GM19467 (cell line): ENCODE measurements around the gene P4HB.

Source experiments
- ATAC-seq: cut with Tn5 transposase; IDR thresholded peaks from one replicate; pipeline ENCODE4 v1.9.1; 2021; ENCODE audit warnings: mild to moderate bottlenecking, moderate library complexity; ENCODE audit not compliant: unreplicated experiment

P4HB gene

DNA sequence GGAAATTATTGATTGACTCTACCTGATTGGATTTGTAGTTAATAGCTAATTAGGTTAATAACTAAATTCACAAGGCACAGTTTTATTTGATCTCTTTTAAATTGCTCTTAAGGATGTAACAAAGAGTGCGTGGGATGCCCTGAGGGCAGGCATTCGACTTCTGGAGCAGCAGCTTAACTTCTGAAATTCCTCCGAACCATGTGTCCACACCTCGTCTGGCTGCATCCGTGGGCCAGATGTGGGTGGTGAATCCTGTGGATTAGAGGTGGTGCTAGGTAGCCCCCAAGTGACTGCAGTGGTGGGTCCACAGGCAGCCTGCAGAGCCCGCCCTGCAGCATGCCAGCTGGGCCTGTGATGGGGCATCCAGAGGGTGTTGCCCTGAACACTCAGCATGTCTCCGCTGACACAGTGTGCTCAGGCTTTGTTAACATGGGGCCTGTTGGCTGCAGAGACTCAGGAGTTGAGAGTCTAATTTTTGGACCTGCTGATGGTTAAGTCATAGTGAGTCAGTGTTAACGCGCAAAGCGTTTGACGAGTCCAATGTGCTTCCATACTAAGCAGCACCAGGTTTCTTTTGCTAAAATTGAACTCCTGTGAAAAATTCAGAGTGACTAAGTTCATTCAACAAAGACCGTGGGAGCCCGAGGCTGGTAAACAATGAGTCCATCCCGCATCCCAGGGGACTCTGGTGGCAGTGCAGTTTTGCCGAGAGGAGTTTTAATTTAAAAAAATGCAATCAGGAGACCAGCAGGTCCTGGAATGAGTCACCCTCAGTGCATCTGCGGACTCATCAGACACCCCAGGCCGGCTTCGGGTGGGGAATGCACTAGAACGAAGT, 37.9 kb upstream of the P4HB start:
- ATAC-seq, result no peak

GRCh38 chr17:81895400-81895799, 35.1 kb upstream of the P4HB start:
- no peak for ATAC-seq

DNA sequence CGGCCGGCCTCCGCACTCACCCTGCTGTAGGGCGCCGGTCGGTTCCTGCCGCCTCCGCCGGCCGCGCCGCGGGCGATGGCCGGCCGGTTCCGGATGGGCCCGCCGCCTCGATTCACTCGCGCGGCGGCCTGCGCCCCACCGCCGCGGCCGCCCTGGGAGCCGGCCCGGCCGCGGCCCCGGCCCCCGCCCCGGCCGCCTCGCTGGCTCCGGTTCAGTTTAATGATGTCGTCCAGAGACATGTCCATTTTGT, 30.9 kb upstream of the P4HB start:
- ATAC-seq, result no peak

GRCh38 chr17:81890447-81891302, 30.3 kb upstream of the P4HB start:
- ATAC-seq, result peak; percentile 3

DNA sequence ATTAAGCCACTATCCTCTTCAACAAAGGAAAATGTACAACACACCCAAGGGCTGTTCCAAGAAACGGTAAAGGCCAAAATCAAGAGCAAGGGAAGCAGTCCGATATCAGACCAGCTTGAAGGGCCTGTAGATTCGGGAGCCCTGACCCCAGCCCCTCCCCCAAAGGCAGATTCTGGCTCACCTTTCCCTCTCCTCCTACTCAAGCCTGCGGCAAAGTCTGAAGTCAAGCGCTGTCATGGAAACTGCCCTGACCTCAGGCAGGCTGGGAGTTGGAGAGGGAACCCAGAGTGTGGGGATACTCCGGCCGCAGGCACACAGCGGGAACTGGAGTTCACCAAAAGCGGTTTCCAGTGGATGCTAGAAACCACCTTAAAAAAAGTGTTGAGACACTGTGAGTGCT, 29.3 kb upstream of the P4HB start:
- no peak for ATAC-seq

GRCh38 chr17:81888988-81889595, 28.8 kb upstream of the P4HB start:
- no peak for ATAC-seq

GRCh38 chr17:81888105-81888987, 28.0 kb upstream of the P4HB start:
- no peak for ATAC-seq

GRCh38 chr17:81885869-81886548, 25.7 kb upstream of the P4HB start:
- no peak for ATAC-seq

DNA sequence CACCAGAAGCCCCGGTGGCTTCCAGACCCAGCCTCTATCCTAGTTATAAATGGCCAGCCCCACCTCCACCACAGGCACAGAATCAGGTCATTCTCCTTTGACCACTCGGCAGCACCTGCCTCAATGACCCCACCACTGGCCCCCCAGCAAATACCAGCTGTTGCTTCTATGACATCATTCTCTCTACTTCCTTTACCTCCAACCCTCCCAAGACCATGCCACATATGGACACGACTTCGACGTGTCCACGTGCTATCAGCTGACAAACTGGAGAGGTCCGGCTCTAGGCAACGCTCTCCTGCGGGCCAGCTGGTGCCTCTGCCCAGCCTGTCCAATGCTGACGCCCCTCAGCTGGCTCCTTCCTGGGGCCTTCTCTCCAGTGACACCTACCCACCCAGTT, 25.1 kb upstream of the P4HB start:
- no peak for ATAC-seq

GRCh38 chr17:81884968-81885367, 24.6 kb upstream of the P4HB start:
- ATAC-seq, result no peak

DNA sequence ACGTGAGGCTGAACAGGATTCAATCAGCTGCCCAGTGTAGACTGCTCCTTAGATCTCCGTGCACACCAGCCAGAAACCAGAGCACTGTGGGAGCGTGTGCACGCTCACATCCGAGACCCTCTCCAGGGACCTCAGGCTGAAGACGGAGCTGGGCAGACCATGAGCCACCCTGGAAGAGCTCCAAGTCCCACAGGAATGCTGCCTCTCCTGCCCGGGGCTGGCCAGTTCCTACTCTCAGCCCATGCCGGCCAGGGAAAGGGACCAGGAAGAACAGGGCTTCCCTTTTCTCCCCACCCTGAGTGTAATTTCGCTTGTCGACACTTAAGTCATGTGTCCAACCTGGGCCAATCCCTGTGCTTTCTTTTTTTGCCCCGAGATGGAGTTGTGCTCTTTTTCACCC, 24.2 kb upstream of the P4HB start:
- ATAC-seq, result no peak

DNA sequence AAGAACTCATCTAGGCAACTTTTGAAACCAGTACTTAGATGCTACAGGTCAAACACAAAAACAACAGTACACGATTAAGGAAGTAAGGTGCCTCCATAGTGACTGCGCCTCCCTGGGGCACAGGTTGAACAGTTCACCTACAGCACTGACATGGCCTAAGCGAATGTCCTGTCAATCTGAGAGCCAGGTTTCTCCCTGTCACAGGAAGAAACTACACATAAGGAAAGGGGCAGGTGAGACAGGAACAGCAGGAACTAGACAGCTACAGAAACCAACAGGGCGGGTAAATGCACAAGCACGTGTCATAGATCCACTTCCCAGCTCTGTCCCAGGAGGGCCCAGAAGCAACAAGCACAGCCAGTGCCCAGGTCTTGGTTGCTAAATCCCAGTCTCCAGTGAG, 18.8 kb upstream of the P4HB start:
- no peak for ATAC-seq

DNA sequence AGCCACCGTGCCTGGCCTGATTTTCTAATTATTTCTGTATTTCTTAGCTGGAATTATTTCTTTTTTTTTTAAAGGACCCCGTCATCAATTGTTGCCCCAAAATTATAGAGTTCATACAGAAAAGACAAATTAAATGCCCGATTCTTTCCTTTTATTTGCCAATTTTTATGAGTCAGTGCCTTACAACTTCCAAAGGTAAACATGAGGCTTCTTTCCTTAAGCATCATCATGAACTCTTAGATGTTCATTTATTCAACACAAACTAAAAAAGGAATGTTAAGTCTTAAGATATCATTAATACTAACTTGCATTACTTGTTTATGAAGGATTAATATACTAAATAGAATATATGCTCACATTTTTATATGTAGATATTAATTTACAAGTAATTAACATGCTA, 18.0 kb upstream of the P4HB start:
- ATAC-seq, result no peak

- no peak for ATAC-seq
Measured at GRCh38 chr17:81877569-81877968, 17.2 kb upstream of the P4HB start.

- ATAC-seq, result peak; percentile 34
Measured at GRCh38 chr17:81871387-81872230, 11.3 kb upstream of the P4HB start.

- peak; percentile 7 for ATAC-seq
Measured at GRCh38 chr17:81870981-81871386, 10.6 kb upstream of the P4HB start, which contains the start of gene ARHGDIA. Gene ARHGDIA, minus strand, starts transcription at chr17:81871337. Its CDS starts 1,407 bp downstream, at chr17:81869930.

GRCh38 chr17:81870131-81870980, 10.0 kb upstream of the P4HB start:
- ATAC-seq, result peak; percentile 16
